ENCODE measurements around the gene MTMR3.

The MTMR3 gene

DNA sequence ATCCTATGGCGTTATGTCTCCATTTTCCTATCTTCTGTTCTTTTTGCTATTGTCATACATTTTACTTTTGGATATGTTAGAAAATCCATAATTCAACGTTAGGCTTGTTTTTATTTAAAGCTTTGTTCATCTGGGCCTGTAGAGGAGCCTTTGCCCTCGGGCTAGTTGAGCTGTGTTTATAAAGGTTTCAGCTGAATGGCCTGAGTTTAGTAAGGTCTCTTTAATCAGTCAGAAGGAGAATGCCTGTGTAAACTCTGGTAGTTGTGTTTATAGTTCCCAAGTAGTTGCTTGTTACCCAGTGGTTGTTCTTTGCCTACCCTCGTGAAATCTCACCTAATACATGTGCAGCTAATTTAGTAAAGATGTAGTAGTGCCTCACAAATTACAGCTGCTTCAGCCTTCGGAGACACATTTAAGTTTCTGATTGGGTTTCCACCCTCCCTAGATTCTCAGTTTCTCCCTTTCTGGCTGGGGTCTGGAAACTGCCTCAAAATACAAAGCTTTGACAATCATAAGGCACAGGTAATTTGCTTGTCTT, 33.1 kb downstream of the MTMR3 start:
- no peak for DNase-seq (ENCODE audit: low spot score)

- DNase-seq (ENCODE audit: low spot score): no peak
Measured at GRCh38 chr22:29917052-29917902, 34.3 kb downstream of the MTMR3 start.

DNA sequence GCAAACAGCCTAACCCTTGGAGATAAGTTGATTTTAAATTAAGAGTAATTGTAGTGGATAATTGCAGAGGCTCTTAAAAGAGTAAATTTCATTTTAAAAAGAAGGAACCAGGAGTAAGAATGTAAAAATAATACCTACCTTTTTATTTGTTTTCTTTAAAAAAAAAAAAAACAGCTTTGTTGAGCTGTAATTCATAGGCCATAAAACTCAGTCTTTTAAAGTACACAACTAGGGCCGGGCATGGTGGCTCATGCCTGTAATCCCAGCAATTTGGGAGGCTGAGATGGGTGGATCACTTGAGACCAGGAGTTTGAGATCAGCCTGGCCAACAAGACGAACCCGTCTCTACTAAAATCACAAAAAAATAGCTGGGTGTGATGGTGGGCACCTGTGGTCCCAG, 42.4 kb downstream of the MTMR3 start:
- no peak for DNase-seq (ENCODE audit: low spot score)

DNA sequence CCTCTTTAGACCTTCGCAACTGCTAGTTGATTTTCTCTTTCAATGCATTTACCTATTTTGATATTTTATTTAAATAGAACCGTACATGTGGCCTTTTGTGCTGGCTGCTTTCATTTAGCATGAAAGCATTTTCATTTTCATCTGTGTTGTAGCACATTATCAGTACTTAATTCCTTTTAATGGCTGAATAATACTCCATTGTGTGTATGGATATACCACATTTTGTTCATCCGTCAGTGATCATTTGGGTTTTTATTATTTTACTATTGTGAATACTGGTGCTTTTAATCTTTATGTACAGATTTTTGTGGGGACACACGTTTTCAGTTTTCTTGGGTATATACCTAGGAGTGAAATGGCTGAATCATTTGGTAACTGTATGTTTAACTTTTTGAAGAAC, 43.1 kb downstream of the MTMR3 start:
- DNase-seq (ENCODE audit: low spot score): no peak

DNA sequence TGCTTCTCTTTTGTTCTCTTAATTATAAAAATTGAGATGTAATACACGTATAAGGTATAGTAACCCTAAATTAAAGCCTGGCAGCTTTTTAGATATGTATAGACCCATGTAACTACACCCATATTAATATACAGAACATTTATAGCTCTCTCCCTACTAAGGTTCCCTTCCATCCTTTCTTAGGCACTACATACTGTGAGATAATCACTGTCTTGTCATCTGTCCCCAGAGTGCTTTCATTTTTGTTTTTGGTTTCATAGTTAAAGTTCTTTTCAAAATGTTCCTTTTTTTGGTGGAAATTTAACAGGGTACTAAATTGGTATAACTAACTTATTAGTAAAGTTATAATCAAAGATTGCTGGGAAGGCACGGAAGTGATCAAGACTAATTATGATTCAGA, 49.2 kb downstream of the MTMR3 start:
- DNase-seq (ENCODE audit: low spot score): no peak

DNA sequence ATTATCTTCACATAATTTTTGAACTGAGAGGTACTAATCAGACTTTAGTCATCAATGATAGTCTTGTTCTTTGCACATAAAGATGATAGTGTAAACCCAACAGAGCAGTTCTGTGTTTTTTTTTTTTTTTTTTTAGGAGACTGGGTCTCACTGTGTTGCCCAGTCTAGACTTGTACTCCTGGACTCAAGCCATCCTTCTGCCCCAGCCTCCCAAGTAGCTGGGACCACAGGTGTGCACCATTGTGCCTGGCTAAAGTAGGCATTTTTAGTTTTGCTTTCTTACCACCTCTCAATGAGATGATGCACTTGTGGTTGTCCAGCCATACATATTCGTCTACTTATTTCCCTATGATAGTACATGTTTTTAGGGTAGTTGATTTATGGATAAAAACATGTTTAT, 50.6 kb downstream of the MTMR3 start:
- no peak for DNase-seq (ENCODE audit: low spot score)

- DNase-seq (ENCODE audit: low spot score): no peak
Measured at GRCh38 chr22:29934596-29934995, 51.6 kb downstream of the MTMR3 start.

DNA sequence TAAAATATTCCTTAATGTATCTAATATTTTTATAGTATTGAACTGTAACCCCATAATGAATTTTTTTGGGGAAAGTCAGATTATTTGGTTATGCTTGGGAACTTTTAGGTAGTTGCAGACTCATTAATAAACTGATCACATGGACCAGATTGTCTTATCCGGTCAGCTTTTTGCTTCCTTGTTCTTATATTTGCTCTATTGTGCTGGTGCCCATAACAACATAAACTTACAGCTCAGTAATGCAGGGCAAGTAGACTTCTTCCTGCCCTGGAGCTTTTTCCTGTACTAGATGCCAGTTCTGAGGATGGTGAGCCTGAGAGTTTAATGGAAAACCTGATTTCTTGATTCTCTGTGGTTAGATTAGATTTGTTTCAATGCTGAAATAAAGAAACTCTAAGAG, 53.2 kb downstream of the MTMR3 start:
- DNase-seq (ENCODE audit: low spot score): no peak

DNA sequence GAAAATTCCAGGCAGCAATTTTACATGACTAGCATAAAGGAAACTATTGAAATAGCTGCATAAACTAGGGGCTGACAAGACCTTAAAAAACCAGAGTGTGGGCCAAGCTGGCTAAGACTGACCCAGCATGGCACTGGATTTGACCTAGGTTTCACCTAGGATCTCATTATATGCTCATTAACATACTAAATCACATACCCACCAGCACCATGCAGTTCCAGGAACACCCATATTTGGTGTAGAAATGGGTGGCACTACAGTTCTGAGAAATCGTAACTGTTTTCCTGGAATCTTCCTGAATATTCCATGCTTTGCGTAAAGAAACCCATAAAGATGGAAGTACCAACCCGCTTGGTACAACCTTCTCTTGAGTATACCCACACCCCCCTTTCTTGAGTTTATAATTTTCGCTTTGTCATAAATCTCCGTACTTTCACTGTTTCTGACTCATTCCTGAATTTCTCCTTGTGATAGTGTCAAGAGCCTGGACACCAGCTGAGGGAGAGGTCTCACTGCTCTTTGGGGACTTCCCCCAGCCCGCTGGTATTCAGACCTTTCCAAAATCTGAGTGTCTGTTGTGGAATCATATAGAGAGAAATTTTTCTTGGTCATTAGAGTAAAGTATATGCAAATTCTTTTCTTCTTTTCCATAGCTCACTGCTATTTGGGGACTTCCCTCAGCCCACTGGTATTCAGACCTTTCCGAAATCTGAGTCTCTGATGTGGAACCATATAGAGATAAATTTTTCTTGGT, 55.1 kb downstream of the MTMR3 start:
- DNase-seq (ENCODE audit: low spot score): no peak

GRCh38 chr22:29940526-29940925, 57.6 kb downstream of the MTMR3 start:
- DNase-seq (ENCODE audit: low spot score): no peak

- DNase-seq (ENCODE audit: low spot score): no peak
Measured at GRCh38 chr22:29944339-29944738, 61.4 kb downstream of the MTMR3 start.

- DNase-seq (ENCODE audit: low spot score): no peak
Measured at GRCh38 chr22:29945435-29945834, 62.5 kb downstream of the MTMR3 start.

- no peak for DNase-seq (ENCODE audit: low spot score)
Measured at GRCh38 chr22:29946220-29946619, 63.2 kb downstream of the MTMR3 start.

- DNase-seq (ENCODE audit: low spot score): no peak
Measured at GRCh38 chr22:29947410-29948384, 64.7 kb downstream of the MTMR3 start.

DNA sequence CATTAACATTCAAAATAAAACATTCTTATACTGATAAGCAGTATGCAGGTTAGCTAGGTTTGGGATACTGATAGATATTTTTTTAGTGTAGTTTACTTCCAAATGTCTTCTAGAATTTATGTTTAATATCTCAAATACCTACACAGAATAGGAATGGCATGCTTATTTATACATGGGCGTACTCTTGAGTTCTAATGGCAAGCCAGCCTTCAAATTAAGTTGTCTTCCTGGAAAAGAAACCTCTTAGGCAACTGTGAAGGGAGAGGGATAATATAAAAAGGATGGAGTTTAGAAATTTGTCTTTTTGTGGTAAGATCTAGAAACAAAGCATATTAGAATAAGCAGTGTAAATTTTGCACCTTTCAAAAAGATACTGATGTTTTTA, 65.4 kb downstream of the MTMR3 start:
- no peak for DNase-seq (ENCODE audit: low spot score)

DNA sequence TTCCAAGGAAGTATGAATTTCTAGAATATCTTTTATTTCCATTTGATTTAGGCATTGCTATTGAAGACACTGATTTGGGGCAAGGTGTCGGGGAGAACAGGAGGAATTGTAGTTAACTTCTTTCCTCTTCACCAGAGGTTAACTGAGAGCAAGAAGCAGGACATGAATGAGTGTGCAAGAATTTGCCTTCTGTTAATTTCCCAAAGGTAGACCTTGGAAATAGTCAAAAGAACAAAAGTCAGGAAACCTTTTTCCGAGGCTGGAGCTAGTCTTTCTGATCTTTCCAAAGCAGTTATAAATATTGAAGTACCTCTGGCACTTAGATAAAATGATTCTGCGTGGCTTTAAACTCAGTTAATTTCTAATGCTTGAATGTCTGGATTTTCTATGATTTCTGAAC, 66.9 kb downstream of the MTMR3 start:
- DNase-seq (ENCODE audit: low spot score): no peak

DNA sequence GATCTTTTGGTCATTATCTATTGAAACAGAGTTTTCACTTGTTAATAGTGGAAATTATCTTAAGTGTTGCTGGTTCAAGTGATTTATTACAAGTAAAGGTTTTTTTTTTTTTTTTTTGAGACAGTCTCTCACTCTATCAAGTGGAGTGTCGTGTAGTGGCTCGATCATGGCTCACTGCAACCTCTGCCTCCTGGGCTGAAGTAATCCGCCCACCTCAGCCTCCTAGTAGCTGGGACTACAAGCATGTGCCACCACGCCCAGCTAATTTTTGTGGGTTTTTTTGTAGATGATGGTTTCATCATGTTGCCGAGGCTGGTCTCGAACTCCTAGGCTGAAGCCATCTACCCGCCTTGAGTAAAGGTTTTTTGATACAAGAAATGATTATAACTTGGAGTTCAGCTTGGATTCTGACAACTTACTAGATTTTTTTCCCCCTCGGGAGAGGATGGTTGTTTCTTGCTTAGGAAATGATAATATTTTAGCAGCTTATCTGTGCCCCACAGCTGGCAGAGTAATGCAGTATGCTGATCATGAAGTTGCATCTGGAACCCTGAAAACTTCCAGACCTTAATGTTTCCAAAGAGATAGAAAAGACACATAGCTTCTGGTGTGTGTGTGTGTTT, 68.9 kb downstream of the MTMR3 start:
- no peak for DNase-seq (ENCODE audit: low spot score)

- DNase-seq (ENCODE audit: low spot score): no peak
Measured at GRCh38 chr22:29954203-29954855, 71.4 kb downstream of the MTMR3 start.

- no peak for DNase-seq (ENCODE audit: low spot score)
Measured at GRCh38 chr22:29956680-29957079, 73.7 kb downstream of the MTMR3 start.

- no peak for DNase-seq (ENCODE audit: low spot score)
Measured at GRCh38 chr22:29958170-29958569, 75.2 kb downstream of the MTMR3 start.

DNA sequence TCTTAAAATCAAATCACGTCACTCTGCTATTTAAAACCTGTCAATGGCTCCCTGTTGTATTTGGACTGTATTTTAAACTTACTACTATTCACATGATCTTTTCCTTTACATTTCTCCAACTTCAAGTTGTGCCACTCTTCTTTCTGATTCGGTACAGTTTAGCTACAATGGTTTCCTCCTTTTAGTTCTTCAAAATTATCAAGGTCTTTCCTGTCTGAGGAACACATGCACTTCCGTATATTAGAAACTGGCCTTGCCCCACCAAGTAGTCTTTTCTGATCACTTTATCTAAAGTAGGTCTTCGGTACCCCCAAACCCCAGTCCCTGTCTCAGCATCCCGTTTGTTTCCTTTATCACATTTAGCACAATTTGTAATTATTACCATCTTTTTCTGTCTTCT, 81.8 kb downstream of the MTMR3 start:
- DNase-seq (ENCODE audit: low spot score): no peak
